NCI-H226 (cell line): ENCODE data around the gene KCNS3.

ENCODE experiments used
- DNase-seq: peaks from one replicate; pipeline ENCODE4 v3.0.0-alpha.2; 2015

Gene KCNS3

GRCh38 chr2:17879137-17879912 is 858 bp downstream of the KCNS3 start:
- peak; percentile 38 for DNase-seq

GRCh38 chr2:17879913-17880274 is 1.4 kb downstream of the KCNS3 start:
- DNase-seq, result no peak

- no peak for DNase-seq
Measured at GRCh38 chr2:17892770-17893534, 14.5 kb downstream of the KCNS3 start.

GRCh38 chr2:17894005-17894404 is 15.5 kb downstream of the KCNS3 start:
- DNase-seq, result no peak

- DNase-seq, result no peak
Measured at GRCh38 chr2:17894556-17894955, 16.1 kb downstream of the KCNS3 start.

GRCh38 chr2:17899871-17900270 is 21.4 kb downstream of the KCNS3 start:
- DNase-seq, result no peak

GRCh38 chr2:17901246-17901645 is 22.8 kb downstream of the KCNS3 start:
- DNase-seq, result no peak

GRCh38 chr2:17910980-17911379 is 32.5 kb downstream of the KCNS3 start:
- no peak for DNase-seq

- no peak for DNase-seq
Measured at GRCh38 chr2:17911491-17912260, 33.2 kb downstream of the KCNS3 start.

GRCh38 chr2:17912266-17912691 is 33.8 kb downstream of the KCNS3 start:
- no peak for DNase-seq

- DNase-seq, result no peak
Measured at GRCh38 chr2:17915099-17915498, 36.6 kb downstream of the KCNS3 start.

GRCh38 chr2:17915811-17916518 is 37.5 kb downstream of the KCNS3 start:
- DNase-seq, result no peak

- DNase-seq, result no peak
Measured at GRCh38 chr2:17916584-17916983, 38.1 kb downstream of the KCNS3 start.

- DNase-seq, result no peak
Measured at GRCh38 chr2:17918789-17919188, 40.3 kb downstream of the KCNS3 start.

GRCh38 chr2:17930773-17931172 is 52.3 kb downstream of the KCNS3 start:
- no peak for DNase-seq

GRCh38 chr2:17933256-17933655 is 54.8 kb downstream of the KCNS3 start:
- DNase-seq, result no peak

- DNase-seq, result no peak
Measured at GRCh38 chr2:17934721-17935120, 56.3 kb downstream of the KCNS3 start.

- DNase-seq, result no peak
Measured at GRCh38 chr2:17935242-17935885, 56.9 kb downstream of the KCNS3 start.

- DNase-seq, result no peak
Measured at GRCh38 chr2:17936599-17936998, 58.1 kb downstream of the KCNS3 start.

- DNase-seq, result no peak
Measured at GRCh38 chr2:17940091-17940630, 61.7 kb downstream of the KCNS3 start.

- no peak for DNase-seq
Measured at GRCh38 chr2:17943444-17943843, 65.0 kb downstream of the KCNS3 start.

- no peak for DNase-seq
Measured at GRCh38 chr2:17947113-17947512, 68.6 kb downstream of the KCNS3 start.
